Renal cortex interstitium (tissue), 11 donors: ENCODE data around the gene CSNK2A1. TPM values are rescaled to one million over a fixed set of nuclear protein-coding genes. Genes with fewer than 3 reads are reported as not detected.
"Not testable (repeated sequence)": the region's sequence is repeated elsewhere in the genome, so short reads cannot be mapped to it uniquely, and the experiment has no call there.

Experiments
- DNase-seq, 11 donors: peaks; one replicate each; pipeline ENCODE4 v3.0.0-alpha.2; 2013; ENCODE audit warnings: low read depth in 9 of 11, low spot score in 4 of 11; ENCODE audit errors: extremely low read depth in 1 of 11
- polyA plus RNA-seq, 3 donors: library from polyadenylated mRNA; unstranded; fragments of 120-200 nt; gene quantifications; one replicate each; pipeline ENCODE4 v1.2.1, GENCODE V29; 2013; ENCODE audit not compliant: insufficient read length in 3 of 3

The CSNK2A1 gene
- polyA plus RNA-seq, 3 donors, result 131 to 154 (median 143) TPM

GRCh38 chr20:510328-511057 is 33.1 kb downstream of the CSNK2A1 start:
- not testable (repeated sequence) for DNase-seq

GRCh38 chr20:508364-508787 is 35.2 kb downstream of the CSNK2A1 start:
- not testable (repeated sequence) for DNase-seq

- DNase-seq, result no peak
These were observed 35.7 kb downstream of the CSNK2A1 start for GRCh38 chr20:507761-508332.

- no peak for DNase-seq
These were observed 36.4 kb downstream of the CSNK2A1 start for GRCh38 chr20:507006-507758.

GRCh38 chr20:504632-505075 is 38.9 kb downstream of the CSNK2A1 start:
- no peak for DNase-seq

- no peak for DNase-seq
These were observed 40.4 kb downstream of the CSNK2A1 start for GRCh38 chr20:503048-503737.

- no peak for DNase-seq
These were observed 45.6 kb downstream of the CSNK2A1 start for GRCh38 chr20:497979-498378.

- no peak for DNase-seq
These were observed 47.4 kb downstream of the CSNK2A1 start for GRCh38 chr20:496126-496696.

- DNase-seq, result no peak
These were observed 51.4 kb downstream of the CSNK2A1 start for GRCh38 chr20:492159-492558.

- no peak for DNase-seq
These were observed 55.9 kb downstream of the CSNK2A1 start for GRCh38 chr20:487655-488054.

GRCh38 chr20:483815-484644 is 59.6 kb downstream of the CSNK2A1 start:
- DNase-seq, result no peak

GRCh38 chr20:481167-481566 is 62.4 kb downstream of the CSNK2A1 start:
- no peak for DNase-seq

GRCh38 chr20:480044-480443 is 63.5 kb downstream of the CSNK2A1 start:
- no peak for DNase-seq

GRCh38 chr20:479487-479886 is 64.1 kb downstream of the CSNK2A1 start:
- DNase-seq, result no peak

GRCh38 chr20:478949-479429 is 64.6 kb downstream of the CSNK2A1 start:
- peak in 8 of 11 donors; percentile 44 to 58 (median 55) for DNase-seq

GRCh38 chr20:478010-478948 is 65.3 kb downstream of the CSNK2A1 start:
- DNase-seq, result no peak
